ENCODE data around the gene DLG2.

Gene DLG2

GRCh38 chr11:83409476-83409875 is 2217.7 kb downstream of the DLG2 start:
- DNase-seq (ENCODE audit: low read depth): no peak

- no peak for DNase-seq (ENCODE audit: low read depth)
Observed at GRCh38 chr11:83408946-83409345, 2218.2 kb downstream of the DLG2 start.

All from T follicular helper cell (primary cell).